NCI-H2196 treated with DMSO at 0.1 percent for 48 hours (cell line): ENCODE data around the gene MAMDC4.

Experiments
- DNase-seq: peaks from one replicate; lab custom pipeline; 2025; ENCODE audit not compliant: unreplicated experiment; lab: John Stamatoyannopoulos, UW

MAMDC4 gene

DNA sequence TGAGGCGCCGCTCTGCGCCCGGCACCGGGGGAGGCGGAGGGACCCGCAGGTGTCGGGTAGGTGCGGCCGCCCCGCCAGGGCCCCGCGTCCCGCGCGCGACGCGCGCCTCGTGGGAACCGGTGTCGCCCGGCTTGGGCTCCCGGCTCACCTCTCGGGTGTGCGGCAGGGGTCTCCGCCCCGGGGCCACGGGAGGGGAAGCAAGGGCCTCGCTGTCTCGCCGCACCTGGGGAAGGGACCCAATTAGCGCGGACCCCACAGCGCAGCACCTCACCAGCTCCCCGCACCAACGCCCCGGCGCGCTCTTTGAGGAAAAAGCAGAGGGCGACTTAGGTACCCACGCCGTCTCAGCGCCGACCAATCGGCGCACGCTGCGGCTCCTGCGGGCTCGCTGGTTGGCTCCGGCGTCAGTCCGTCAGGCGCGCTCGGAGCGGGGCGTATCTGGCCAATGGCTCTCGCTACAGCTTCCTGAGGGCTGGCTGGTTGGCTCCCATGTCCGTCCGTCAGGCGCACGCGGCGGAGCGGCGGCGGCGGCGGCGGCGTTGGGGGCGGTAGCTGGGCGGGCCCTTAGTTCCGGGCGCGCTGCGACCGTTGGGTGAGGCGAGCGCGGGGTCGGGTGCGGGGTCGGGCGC, 33.9 kb downstream of the MAMDC4 start, which contains the start of gene TRAF2:
Gene TRAF2, plus strand, starts transcription at position 567 of the 629 bp plus-strand sequence. CDS start 12,225 bp downstream, outside the sequence.
- peak; percentile 92 for DNase-seq

DNA sequence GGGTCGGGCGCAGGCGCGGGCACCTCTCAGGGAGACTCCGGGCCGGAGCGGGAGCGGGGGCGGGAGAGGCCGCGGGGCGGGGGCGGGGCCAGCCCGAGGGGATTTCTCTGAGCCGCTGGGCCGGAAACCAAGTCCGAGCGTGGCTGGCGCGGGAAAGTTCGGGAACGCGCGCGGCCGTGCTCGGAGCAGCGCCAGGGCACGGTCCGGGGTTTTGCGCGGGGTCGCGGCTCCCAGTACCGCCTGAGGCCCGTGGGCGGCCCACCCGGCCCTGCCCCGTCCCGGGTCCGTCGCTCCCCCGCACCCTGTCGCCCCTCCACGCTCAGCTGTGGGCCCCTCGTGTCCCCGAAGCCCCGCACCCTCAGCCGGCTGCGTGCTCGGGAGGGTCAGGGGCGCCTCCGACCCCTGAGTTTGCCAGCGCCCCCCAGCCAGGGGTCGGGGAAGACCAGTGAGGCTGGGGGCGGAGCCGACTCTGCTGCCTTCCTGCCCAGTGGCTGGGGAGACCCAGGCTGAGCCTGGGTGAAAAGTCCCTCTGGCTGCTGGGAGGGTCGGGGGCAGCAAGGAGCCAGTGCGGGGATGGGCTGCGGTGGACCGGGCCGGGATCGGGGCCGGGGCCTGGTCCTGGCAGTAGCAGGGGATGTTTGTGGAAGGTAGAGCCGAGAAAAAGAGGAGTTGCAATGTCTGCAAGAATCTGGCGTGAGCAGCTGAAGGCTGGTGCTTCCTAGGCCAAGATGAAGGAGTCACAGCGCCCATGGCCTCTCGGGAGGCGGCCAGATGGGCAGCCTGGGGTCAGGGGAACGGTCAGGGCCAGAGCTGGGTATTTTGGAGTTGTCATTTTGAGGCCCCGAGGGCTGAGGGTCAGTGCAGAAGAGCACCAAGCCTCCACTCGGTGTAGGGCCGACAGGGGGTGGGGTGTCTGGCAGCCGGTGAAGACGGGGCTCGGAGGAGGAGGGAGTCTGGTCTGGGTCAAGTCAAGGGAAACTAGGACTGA, 34.8 kb downstream of the MAMDC4 start:
- DNase-seq = no peak

DNA sequence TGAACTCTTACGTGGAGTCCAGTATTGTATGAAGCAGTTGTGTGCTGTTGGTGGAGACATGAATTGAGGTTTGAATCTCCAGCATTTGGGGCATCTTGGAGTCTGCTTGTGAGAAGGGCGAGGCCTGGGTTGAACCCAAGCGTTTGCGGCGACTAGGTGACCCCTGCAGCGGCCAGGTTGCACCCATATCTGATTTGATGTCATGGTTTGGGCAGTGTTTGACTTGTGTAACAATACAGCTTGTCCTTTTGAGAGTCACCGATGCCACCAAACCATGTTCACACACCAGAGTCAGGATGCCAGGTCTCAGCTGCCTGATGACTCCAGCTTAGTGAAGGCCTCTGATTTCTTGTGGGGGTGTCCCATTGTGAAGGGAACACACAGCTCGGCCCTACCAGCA, 36.3 kb downstream of the MAMDC4 start:
- DNase-seq = no peak

DNA sequence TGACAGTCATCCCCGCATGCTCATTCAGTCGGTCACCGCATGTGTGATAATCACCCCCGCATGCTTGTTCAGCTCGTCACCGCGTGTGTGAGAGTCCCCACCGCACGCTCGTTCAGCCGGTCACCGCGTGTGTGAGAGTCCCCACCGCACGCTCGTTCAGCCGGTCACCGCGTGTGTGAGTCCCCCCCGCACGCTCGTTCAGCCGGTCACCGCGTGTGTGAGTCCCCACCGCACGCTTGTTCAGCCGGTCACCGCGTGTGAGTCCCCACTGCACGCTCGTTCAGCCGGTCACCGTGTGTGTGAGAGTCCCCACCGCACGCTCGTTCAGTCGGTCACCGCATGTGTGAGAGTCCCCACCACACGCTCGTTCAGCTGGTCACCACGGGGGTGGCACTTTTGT, 37.7 kb downstream of the MAMDC4 start:
- DNase-seq = no peak

DNA sequence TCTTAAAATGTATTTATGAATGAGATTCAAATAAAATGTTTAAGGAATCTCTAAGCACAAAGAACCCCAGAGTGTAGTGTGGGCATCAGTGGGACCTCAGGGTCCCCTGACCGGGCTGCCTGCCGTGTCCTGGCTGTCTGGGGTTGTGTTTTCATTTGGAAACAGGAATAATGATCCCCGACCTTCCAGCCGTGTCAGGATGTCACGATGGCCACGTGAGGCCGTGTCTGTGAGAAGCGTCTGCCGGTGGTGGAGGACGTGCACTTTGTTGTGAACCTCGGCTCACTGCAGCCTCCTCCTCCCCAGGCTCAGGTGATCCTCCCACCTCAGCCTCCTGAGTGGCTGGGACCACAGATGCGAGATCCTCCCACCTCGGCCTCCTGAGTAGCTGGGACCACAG, 38.5 kb downstream of the MAMDC4 start:
- DNase-seq = no peak

DNA sequence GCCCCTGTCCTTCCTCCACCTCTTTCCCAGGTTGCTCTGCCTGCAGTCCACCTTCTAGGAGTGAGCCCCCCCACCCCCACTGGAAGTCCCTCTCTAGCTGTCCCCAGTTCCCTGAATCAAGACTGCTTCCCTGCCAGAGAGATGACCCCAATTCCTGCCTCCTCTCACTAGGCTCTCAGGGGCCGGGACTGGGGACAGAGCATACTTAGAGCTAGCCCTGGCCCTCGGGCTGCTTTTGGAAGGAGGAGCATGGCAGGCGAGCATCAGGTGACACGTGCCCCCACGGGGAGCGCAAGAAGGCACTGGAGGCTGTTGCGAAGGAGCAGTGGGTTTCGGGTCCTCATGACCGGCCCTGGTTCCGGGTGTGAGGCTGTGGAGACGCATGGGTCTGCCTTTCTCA, 43.9 kb downstream of the MAMDC4 start:
- DNase-seq = no peak

DNA sequence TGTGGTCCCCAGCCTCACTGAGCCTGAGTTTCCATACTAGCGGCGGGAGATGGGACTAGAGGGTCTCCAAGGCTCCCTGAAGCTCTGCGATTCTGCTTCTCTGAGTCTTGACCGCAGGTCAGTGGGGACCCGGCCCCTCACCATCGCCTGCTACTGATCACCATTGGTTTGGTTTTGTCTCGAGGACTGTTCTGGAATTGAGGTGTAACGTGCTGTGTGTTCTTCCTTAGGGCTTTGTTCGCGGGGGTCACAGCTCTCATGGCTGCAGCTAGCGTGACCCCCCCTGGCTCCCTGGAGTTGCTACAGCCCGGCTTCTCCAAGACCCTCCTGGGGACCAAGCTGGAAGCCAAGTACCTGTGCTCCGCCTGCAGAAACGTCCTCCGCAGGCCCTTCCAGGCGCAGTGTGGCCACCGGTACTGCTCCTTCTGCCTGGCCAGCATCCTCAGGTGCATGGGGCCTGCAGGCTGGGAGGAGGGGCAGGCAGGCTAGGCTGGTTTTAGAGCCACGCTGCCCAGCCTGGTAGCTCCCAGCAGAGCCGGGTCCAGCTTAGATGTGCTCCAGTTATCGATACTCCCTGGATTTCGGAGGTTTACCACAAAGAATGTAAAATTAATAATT, 46.4 kb downstream of the MAMDC4 start:
- DNase-seq = no peak

DNA sequence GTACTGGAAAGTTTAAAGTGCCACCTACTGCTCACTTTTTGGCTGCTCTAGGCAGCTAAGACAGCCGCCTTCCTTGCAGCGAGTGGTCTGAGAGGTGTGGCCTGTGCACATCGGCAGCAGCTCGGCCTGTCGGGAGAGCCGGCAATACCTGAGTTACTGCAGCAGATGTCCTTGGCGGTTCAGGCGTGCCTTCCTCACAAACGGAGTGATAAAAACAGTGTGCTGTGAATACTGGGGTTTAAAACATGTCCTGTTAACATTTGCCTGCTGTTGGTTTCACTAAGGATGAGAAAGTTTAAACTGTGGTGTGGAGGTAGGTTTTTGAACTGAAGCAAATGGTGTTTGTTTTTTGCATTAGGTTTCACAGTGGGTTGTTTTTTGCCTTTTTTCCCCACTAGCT, 47.0 kb downstream of the MAMDC4 start:
- no peak for DNase-seq

DNA sequence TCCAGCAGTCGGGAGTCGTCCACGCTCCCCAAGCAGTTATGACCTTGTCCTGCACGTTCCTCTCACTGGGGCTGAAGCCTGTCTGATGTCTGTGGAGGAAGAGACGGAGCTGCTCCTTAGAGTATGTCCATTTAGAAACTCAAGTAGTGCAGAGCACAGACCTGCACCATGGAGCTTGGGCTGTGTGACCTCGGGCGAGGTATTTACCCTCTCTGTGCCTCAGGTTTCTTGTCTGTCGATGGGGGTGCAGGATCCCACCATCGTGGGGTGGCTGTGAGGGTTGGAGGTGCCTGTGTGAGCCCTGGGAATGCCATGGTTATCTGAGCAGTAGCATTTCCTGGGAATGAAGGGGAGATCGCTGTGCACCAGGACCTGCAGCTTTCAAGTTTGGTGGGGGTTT, 48.4 kb downstream of the MAMDC4 start:
- DNase-seq = no peak

DNA sequence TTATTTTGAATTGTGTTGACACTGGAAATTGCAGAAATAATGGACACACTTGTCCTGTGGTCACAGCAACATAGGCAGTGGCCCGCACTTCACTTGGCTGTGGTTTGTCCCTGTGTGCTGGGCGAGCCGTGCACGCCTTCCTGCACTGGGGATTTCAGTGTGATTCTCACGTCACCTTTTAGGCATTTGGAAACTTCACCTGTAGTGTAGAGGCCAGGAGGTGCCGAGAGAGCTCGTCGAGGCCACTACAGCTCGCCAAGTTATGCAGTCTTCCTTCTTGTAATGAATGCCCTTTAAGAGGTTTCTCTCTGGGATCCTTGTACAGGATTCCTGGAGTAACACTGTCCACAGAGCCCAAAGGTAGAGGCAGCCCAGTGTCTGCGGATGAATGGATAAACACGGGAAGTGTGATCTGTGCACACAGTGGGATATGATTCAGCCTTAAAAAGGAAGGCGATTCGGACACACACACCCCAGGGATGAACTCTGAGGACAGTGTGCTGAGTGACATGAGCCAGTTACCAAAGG, 48.9 kb downstream of the MAMDC4 start:
- no peak for DNase-seq

DNA sequence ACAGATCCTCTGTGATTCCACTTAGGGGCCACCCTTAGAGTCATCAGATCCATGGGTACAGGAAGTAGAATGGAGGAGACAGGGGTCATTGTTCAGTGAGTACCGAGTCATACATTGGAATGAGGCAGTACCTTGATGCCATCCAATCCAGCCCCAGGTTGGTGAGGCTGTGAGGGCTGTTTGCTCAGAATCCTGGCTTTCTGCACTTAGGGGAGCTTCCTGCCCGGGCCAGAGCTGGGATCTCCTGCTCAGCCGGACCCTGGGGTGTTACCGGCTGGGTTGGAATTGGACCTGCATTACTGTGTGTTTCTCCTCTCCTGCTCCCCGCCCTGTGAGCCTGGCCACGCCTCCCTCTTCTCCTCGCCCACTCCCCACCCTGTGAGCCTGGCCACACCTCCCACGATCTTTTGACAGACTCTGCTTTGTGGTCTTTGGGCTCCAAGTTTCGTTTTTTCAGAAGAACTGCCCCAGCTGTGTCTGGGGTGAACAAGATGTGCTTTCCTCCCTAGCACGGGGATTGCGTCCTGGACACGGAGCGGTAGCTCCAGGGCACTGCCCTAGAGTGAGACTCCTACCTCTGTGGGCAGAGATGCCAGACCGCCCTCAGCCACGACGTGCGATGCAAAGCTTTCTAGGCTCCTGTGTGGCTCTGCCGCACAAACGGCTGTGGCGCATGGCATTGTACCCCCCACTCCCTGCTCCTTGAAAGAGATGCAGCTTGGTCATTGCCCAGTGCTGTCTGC, 49.5 kb downstream of the MAMDC4 start:
- peak; percentile 34 for DNase-seq

DNA sequence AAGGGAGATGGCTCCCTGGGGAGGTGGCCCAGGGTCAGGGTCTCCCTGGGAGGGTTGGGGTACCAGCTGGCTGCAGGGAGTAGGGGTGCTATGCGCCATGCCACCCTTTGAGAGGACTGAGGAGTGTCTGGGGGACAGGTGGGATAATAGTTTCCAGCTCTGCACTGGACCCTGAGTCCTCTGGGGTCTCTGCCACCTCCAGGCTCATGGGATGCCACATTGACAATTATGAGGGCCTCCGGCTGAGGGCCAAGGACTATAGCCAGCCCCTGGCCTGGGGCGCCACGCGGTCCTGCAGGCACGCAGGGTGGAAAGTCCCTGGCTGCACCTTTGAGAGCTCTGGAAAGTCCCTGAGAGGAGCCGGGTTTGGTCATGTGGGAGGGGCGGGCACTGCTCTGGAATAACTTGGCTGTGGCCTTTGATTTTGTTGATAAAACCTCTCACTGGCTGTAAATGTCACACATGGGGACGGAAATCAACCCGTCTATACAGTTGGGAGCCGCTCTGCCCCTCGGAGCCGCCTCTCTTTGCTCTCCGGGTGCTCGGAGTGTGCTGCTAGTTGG, 50.2 kb downstream of the MAMDC4 start:
- peak; percentile 73 for DNase-seq

DNA sequence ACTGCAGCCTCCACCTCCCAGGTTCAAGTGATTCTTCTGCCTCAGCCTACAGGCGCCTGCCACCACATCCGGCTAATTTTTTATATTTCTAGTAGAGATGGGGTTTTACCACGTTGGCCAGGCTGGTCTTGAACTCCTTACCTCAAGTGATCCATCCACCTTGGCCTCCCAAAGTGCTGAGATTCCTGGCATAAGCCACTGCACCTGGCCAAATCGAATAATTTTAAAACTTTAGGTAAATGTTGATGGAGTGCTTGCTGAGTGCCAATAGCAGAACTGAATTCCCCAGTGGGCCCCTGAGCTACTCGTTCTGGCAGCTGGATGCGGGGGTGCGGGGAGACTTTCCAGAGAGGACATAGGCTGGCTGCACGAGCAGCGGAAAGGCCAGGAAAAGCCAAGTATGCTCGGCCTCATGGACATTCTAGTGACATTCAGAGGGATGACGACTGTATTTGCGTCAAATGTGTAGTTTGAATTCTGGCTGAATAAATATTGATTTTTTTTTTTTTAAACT, 51.0 kb downstream of the MAMDC4 start:
- no peak for DNase-seq

DNA sequence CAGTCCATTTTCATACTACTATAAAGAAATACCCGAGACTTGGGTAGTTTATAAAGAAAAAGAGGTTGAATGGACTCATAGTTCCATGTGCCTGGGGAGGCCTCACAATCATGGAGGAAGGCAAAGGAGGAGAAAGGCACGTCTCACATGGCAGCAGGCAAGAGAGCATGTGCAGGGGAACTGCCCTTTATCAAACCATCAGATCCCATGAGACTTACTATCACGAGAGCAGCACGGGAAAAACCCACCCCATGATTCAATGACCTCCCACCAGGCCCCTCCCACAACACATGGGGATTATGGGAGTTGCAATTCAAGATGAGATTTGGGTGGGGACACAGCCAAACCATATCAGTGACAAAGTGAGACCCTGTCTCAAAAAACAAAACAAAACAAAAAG, 54.1 kb downstream of the MAMDC4 start:
- no peak for DNase-seq

DNA sequence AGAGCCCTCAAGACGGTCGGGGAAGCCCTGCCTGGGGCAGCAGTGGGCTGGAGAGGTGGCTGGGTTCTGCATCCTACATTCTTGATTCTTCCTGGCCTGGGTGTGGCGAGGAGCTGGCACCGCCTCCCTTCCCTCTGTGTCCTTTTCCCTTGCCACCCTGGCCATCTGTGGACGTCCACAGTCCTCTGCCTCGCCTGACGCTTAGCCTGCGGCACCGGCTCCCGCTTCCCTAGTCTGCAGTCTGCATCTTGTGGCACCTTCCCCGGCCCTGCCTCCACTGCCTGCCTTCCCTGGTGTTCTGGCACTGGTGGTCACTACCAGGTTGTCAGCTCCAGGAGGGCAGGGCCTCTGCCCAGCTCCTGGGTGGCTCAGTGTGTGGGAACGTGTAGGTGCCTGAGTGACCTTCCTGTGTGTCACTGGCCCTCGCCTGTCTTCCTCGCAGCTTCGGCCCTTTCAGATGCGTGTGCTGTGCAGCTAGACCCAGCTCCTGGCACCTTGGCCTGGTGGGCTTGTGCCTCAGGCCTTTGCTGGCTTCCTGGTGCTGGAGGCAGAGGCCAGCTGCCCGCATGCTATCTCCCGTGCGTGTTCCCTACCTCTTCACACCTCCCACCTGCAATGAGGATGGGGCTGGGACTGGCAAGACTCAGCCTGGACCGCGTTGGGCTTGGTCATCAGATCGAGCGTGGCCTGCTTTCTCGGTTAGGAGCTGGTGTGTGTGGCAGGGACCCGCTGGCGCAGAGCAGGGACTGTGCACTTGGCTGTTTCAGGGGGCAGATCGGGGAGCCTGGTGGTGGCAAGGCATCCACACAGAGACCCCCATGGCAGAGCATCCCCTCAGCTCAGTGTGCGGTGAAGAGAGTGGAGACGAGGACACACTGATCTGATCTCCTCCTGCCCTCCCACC, 55.1 kb downstream of the MAMDC4 start:
- no peak for DNase-seq
